Measurements from ENCODE around the gene AKAP7.

The AKAP7 gene

GRCh38 chr6:131116321-131116720, 18.9 kb upstream of the AKAP7 start (continued):
- TF ChIP-seq ZXDB (tag by site-specific recombination; IDR thresholded peaks at IDR 0.05), result no peak

DNA sequence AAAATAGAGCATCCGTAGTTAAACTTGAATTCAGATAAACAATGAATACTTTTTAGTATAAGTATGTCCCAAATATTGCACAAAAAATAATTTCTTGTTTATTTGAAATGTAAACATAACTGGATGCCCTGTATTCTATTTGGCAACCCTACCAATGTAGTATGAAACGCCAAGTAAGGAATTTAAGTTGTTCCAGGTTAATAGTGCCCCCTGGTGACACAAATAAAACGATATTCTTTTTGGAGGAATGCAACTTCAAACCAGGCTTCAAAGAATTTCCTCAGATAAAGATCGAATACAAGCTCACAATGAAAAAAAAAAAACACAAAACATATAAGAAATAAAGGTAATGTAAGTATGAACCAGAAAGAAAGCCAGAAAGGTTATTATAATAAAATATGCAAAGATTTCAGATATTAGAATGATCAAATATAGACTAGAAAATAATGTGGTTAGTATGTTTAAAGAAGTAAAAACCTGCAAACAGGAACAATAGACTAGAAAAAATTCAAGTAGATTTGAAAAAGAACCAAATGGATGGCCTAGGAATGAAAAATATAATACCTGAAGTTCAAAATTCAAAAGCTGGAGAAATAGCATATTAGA, 18.4 kb upstream of the AKAP7 start:
- Histone ChIP-seq H3K36me3 (ENCODE audit: control insufficient read depth in 2 of 2, insufficient read depth in 1 of 2, low read length in 2 of 2) (no peaks in the 10 kb centered on the region), H3K4me3 (ENCODE audit: low read depth, low read length) (no peak overlapping the region), H3K4me1 (ENCODE audit: control insufficient read depth, insufficient read depth, low read length) (no peaks in the 10 kb centered on the region), H3K9me3 (ENCODE audit: control insufficient read depth, insufficient read depth, low read depth, low read length) (no peaks in the 10 kb centered on the region), H3K27ac (ENCODE audit: extremely low read depth, low read depth, low read length) (no peak overlapping the region)
- ChIA-PET CTCF (interaction anchor here (0.6 to 10.7 kb wide), 38 partner anchors 8 to 417 kb away, joined by 3 to 175 read pairs (median 4); no protein-coding TSS in a partner anchor), POLR2A (interaction anchor here (1.0 to 2.8 kb wide), 3 partner anchors 19 to 232 kb away, joined by 3 to 8 read pairs (median 3); partner anchors contain the start of genes AKAP7 and EPB41L2)
- TF ChIP-seq ZNF677 (tag by site-specific recombination; IDR thresholded peaks at IDR 0.05), result no peak
- peak; percentile 75 for TF ChIP-seq ZNF654 (tag by site-specific recombination; IDR thresholded peaks at IDR 0.05; ENCODE audit: low read depth)
- TF ChIP-seq EGR2 (tag by site-specific recombination; IDR thresholded peaks at IDR 0.05; ENCODE audit: low read depth), result no peak
- TF ChIP-seq ZNF157 (tag by site-specific recombination; IDR thresholded peaks at IDR 0.05), result peak; percentile 47; the same call in 1 of the 2 replicates

DNA sequence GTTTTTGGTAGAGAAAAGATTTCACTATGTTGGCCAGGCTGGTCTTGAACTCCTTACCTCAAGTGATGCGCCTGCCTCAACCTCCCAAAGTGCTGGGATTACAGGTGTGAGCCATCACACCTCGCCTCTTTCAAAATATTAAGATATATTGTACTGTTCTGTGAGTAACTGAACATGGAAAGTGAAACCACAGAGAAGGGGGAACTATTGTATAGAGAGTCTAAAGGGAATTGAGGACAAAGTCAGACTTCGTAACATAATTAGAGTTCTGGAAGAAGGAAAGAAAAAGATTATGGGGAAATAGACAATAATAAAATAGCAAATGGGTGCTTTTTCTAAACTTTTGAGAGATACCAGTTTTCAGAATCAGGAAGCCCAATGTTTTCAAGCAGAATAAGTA, 17.4 kb upstream of the AKAP7 start:
- Histone ChIP-seq H3K27ac (ENCODE audit: extremely low read depth, low read depth, low read length) (no peak overlapping the region), H3K36me3 (ENCODE audit: control insufficient read depth in 2 of 2, insufficient read depth in 1 of 2, low read length in 2 of 2) (no peaks in the 10 kb centered on the region), H3K9me3 (ENCODE audit: control insufficient read depth, insufficient read depth, low read depth, low read length) (no peaks in the 10 kb centered on the region), H3K4me3 (ENCODE audit: low read depth, low read length) (no peak overlapping the region), H3K4me1 (ENCODE audit: control insufficient read depth, insufficient read depth, low read length) (peaks cover 5% of the 10 kb centered on the region; the same call in 1 of the 2 replicates)
- ChIA-PET POLR2A (interaction anchor here (2.8 kb wide), 1 partner anchor 233 kb away, joined by 8 read pairs; no protein-coding TSS in a partner anchor), CTCF (interaction anchor here (0.7 to 10.7 kb wide), 4 partner anchors 16 to 262 kb away, joined by 3 to 175 read pairs (median 4); no protein-coding TSS in a partner anchor)
- TF ChIP-seq ZNF660 (tag by site-specific recombination; IDR thresholded peaks at IDR 0.05) (no peak), ZNF133 (tag by site-specific recombination; IDR thresholded peaks at IDR 0.05) (no peak), ZNF416 (tag by site-specific recombination; IDR thresholded peaks at IDR 0.05) (no peak), ZNF639 (tag by site-specific recombination; IDR thresholded peaks at IDR 0.05) (no peak), ZNF302 (tag by site-specific recombination; IDR thresholded peaks at IDR 0.05; ENCODE audit: low read depth) (no peak), ZNF202 (tag by site-specific recombination; IDR thresholded peaks at IDR 0.05; ENCODE audit: borderline replicate concordance) (no peak), ZNF211 (tag by site-specific recombination; IDR thresholded peaks at IDR 0.05; ENCODE audit: low read depth) (no peak), ZNF324 (tag by site-specific recombination; IDR thresholded peaks at IDR 0.05) (no peak), ZNF501 (tag by site-specific recombination; IDR thresholded peaks at IDR 0.05) (no peak), ZNF23 (tag by site-specific recombination; IDR thresholded peaks at IDR 0.05; ENCODE audit: borderline replicate concordance) (no peak), ZNF10 (tag by site-specific recombination; IDR thresholded peaks at IDR 0.05) (no peak), ZNF510 (tag by site-specific recombination; IDR thresholded peaks at IDR 0.05; ENCODE audit: insufficient replicate concordance) (no peak), WT1 (tag by site-specific recombination; IDR thresholded peaks at IDR 0.05) (no peak), ZNF391 (tag by site-specific recombination; IDR thresholded peaks at IDR 0.05; ENCODE audit: borderline replicate concordance, low read depth) (no peak), ZNF792 (tag by site-specific recombination; IDR thresholded peaks at IDR 0.05) (no peak), ZNF24 (tag by site-specific recombination; IDR thresholded peaks at IDR 0.05) (no peak)
- TF ChIP-seq, protein P1, sequence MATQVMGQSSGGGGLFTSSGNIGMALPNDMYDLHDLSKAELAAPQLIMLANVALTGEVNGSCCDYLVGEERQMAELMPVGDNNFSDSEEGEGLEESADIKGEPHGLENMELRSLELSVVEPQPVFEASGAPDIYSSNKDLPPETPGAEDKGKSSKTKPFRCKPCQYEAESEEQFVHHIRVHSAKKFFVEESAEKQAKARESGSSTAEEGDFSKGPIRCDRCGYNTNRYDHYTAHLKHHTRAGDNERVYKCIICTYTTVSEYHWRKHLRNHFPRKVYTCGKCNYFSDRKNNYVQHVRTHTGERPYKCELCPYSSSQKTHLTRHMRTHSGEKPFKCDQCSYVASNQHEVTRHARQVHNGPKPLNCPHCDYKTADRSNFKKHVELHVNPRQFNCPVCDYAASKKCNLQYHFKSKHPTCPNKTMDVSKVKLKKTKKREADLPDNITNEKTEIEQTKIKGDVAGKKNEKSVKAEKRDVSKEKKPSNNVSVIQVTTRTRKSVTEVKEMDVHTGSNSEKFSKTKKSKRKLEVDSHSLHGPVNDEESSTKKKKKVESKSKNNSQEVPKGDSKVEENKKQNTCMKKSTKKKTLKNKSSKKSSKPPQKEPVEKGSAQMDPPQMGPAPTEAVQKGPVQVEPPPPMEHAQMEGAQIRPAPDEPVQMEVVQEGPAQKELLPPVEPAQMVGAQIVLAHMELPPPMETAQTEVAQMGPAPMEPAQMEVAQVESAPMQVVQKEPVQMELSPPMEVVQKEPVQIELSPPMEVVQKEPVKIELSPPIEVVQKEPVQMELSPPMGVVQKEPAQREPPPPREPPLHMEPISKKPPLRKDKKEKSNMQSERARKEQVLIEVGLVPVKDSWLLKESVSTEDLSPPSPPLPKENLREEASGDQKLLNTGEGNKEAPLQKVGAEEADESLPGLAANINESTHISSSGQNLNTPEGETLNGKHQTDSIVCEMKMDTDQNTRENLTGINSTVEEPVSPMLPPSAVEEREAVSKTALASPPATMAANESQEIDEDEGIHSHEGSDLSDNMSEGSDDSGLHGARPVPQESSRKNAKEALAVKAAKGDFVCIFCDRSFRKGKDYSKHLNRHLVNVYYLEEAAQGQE (tag by site-specific recombination; IDR thresholded peaks at IDR 0.05), result no peak
- TF ChIP-seq, protein P2, sequence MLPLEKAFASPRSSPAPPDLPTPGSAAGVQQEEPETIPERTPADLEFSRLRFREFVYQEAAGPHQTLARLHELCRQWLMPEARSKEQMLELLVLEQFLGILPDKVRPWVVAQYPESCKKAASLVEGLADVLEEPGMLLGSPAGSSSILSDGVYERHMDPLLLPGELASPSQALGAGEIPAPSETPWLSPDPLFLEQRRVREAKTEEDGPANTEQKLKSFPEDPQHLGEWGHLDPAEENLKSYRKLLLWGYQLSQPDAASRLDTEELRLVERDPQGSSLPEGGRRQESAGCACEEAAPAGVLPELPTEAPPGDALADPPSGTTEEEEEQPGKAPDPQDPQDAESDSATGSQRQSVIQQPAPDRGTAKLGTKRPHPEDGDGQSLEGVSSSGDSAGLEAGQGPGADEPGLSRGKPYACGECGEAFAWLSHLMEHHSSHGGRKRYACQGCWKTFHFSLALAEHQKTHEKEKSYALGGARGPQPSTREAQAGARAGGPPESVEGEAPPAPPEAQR (tag by site-specific recombination; IDR thresholded peaks at IDR 0.05), result no peak
